ENCODE data around the gene SLC16A9.
A peak's percentile ranks its signal among the peaks of the same experiment; 100 is the strongest.

The SLC16A9 gene

GRCh38 chr10:59627366-59628018 is 82.2 kb downstream of the SLC16A9 start:
- DNase-seq (ENCODE audit: extremely low spot score): no peak
- TF ChIP-seq FOXA1 (IDR thresholded peaks at IDR 0.05): no peak
- no peak for TF ChIP-seq ARNT (IDR thresholded peaks at IDR 0.05)
- TF ChIP-seq NFRKB (IDR thresholded peaks at IDR 0.05): no peak
- TF ChIP-seq CTBP1 (IDR thresholded peaks at IDR 0.05; ENCODE audit: borderline replicate concordance): no peak
- TF ChIP-seq SUZ12 (IDR thresholded peaks at IDR 0.05): no peak
- TF ChIP-seq LEF1 (IDR thresholded peaks at IDR 0.05; ENCODE audit: borderline replicate concordance): no peak
- TF ChIP-seq L3MBTL2 (conservative IDR thresholded peaks at IDR 0.05): no peak
- no peak for TF ChIP-seq FOXK2 (IDR thresholded peaks at IDR 0.05)
- TF ChIP-seq ELF4 (IDR thresholded peaks at IDR 0.05): no peak
- TF ChIP-seq TARDBP (IDR thresholded peaks at IDR 0.05): no peak
- TF ChIP-seq FOXM1 (IDR thresholded peaks at IDR 0.05; ENCODE audit: borderline replicate concordance): no peak
- TF ChIP-seq BHLHE40 (IDR thresholded peaks at IDR 0.05; ENCODE audit: borderline replicate concordance): no peak
- no peak for TF ChIP-seq HDGF (IDR thresholded peaks at IDR 0.05; ENCODE audit: borderline replicate concordance)
- CTCF ChIA-PET: no interaction called here
- POLR2A ChIA-PET: no interaction called here

DNA sequence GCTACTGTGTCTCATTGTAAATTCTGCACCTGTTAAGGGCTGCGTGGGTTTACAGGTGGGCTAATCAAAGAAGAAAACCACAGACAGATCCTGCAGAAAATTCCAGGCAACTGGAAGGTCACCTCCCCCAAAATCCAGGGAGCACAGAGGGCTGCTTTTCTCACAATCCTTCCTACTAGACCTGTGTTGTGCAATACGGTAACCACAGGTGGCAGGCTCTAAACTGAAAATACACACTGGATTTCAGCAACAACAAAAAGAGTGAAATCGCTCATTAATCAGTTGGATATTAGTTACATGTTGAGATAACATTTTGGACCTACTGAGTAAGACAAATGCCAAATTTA is 83.2 kb downstream of the SLC16A9 start:
- no peak for TF ChIP-seq HDGF (IDR thresholded peaks at IDR 0.05; ENCODE audit: borderline replicate concordance)
- POLR2A ChIA-PET: no interaction called here
- CTCF ChIA-PET: interaction anchor here (0.6 to 1.7 kb wide), 5 partner anchors 8 to 674 kb away, joined by 3 to 4 read pairs (median 4); no protein-coding TSS in a partner anchor
- no peak for DNase-seq (ENCODE audit: extremely low spot score)

GRCh38 chr10:59625721-59626522 is 83.7 kb downstream of the SLC16A9 start:
- TF ChIP-seq ARNT (IDR thresholded peaks at IDR 0.05) (no peak), FOXA1 (IDR thresholded peaks at IDR 0.05) (no peak), BHLHE40 (IDR thresholded peaks at IDR 0.05; ENCODE audit: borderline replicate concordance) (no peak), ZNF384 (IDR thresholded peaks at IDR 0.05) (no peak), TARDBP (IDR thresholded peaks at IDR 0.05) (no peak), NFRKB (IDR thresholded peaks at IDR 0.05) (no peak), CTBP1 (IDR thresholded peaks at IDR 0.05; ENCODE audit: borderline replicate concordance) (no peak)
- ChIA-PET POLR2A (no interaction called here), CTCF (interaction anchor here (0.6 to 1.7 kb wide), 6 partner anchors 9 to 674 kb away, joined by 3 to 4 read pairs (median 4); no protein-coding TSS in a partner anchor)

GRCh38 chr10:59624951-59625350 is 84.7 kb downstream of the SLC16A9 start:
- DNase-seq (ENCODE audit: extremely low spot score): no peak
- POLR2A ChIA-PET: no interaction called here
- CTCF ChIA-PET: interaction anchor here (1.2 to 1.7 kb wide), 3 partner anchors 17 to 673 kb away, joined by 3 to 4 read pairs (median 4); no protein-coding TSS in a partner anchor
- TF ChIP-seq FOXA1 (IDR thresholded peaks at IDR 0.05): no peak
- TF ChIP-seq SUZ12 (IDR thresholded peaks at IDR 0.05): no peak
- no peak for TF ChIP-seq ELF4 (IDR thresholded peaks at IDR 0.05)
- no peak for TF ChIP-seq BHLHE40 (IDR thresholded peaks at IDR 0.05; ENCODE audit: borderline replicate concordance)
- no peak for TF ChIP-seq FOXK2 (IDR thresholded peaks at IDR 0.05)
- TF ChIP-seq CTBP1 (IDR thresholded peaks at IDR 0.05; ENCODE audit: borderline replicate concordance): no peak
- no peak for TF ChIP-seq L3MBTL2 (conservative IDR thresholded peaks at IDR 0.05)
- TF ChIP-seq ARNT (IDR thresholded peaks at IDR 0.05): no peak
- TF ChIP-seq HDGF (IDR thresholded peaks at IDR 0.05; ENCODE audit: borderline replicate concordance): no peak
- TF ChIP-seq SP1 (IDR thresholded peaks at IDR 0.05): no peak
- no peak for TF ChIP-seq PKNOX1 (IDR thresholded peaks at IDR 0.05)
- no peak for TF ChIP-seq LEF1 (IDR thresholded peaks at IDR 0.05; ENCODE audit: borderline replicate concordance)
- no peak for TF ChIP-seq NFRKB (IDR thresholded peaks at IDR 0.05)
- no peak for TF ChIP-seq ZNF384 (IDR thresholded peaks at IDR 0.05)

More at GRCh38 chr10:59625721-59626522, 83.7 kb downstream of the SLC16A9 start:
- DNase-seq (ENCODE audit: extremely low spot score): peak; percentile 65

- DNase-seq (ENCODE audit: extremely low spot score): no peak
- TF ChIP-seq NFRKB (IDR thresholded peaks at IDR 0.05) (no peak), HDGF (IDR thresholded peaks at IDR 0.05; ENCODE audit: borderline replicate concordance) (no peak), SP1 (IDR thresholded peaks at IDR 0.05) (no peak), ARNT (IDR thresholded peaks at IDR 0.05) (no peak), ELF4 (IDR thresholded peaks at IDR 0.05) (no peak)
- CTCF ChIA-PET: interaction anchor here (1.3 to 1.8 kb wide), 2 partner anchors 184 to 207 kb away, joined by 3 to 6 read pairs; no protein-coding TSS in a partner anchor
- POLR2A ChIA-PET: no interaction called here
These were observed 85.5 kb downstream of the SLC16A9 start for GRCh38 chr10:59624136-59624535.

- TF ChIP-seq FOXM1 (IDR thresholded peaks at IDR 0.05; ENCODE audit: borderline replicate concordance) (no peak), HDGF (IDR thresholded peaks at IDR 0.05; ENCODE audit: borderline replicate concordance) (no peak)
- ChIA-PET CTCF (interaction anchor here (0.5 to 1.8 kb wide), 8 partner anchors 13 to 842 kb away, joined by 3 to 6 read pairs (median 4); no protein-coding TSS in a partner anchor), POLR2A (no interaction called here)
- DNase-seq (ENCODE audit: extremely low spot score): no peak
These were observed 86.2 kb downstream of the SLC16A9 start for GRCh38 chr10:59623133-59624121.

All from HEK293T (cell line).